Lower leg skin (tissue), 4 donors: ENCODE results near the gene CCDC78. TPM values are rescaled to one million over a fixed set of nuclear protein-coding genes. Genes with fewer than 3 reads are reported as not detected.

Experiments used
- DNase-seq, 2 donors: peaks; one replicate each; pipeline ENCODE4 v3.0.0-alpha.2; 2019; ENCODE audit warnings: low spot score in 2 of 2
- H3K4me3 ChIP-seq: fragments of 200-600 bp; sonication (generic); 2 replicates; pipeline ENCODE4 v1.5.1; 2017; ENCODE audit warnings: mild to moderate bottlenecking, low read depth; ENCODE audit not compliant: poor library complexity, severe bottlenecking
- POLR2A ChIP-seq, 2 donors: fragments of 450-650 bp; IDR thresholded peaks; one replicate each; pipeline ENCODE4 v1.6.1; 2016 to 2017; ENCODE audit warnings: antibody characterized with exemption in 2 of 2, mild to moderate bottlenecking in 1 of 2, moderate library complexity in 1 of 2
- WGBS, 2 donors: methylation state at CpG; one replicate each; pipeline ENCODE4 v1.1.5; 2018; 5-methylcytosine and 5-hydroxymethylcytosine counted together
- intact Hi-C: fragments of 100-400 bp; cut with DNase I; formaldehyde crosslinking; loops from one replicate; pipeline ENCODE4 v1.15.0; 2023; ENCODE audit warnings: low total_unique reads
- total RNA-seq, 4 donors: library from RNA; depleted of rRNA; stranded (reverse); fragments of >200 nt; gene quantifications; one replicate each; pipeline ENCODE4 v1.1.0, GENCODE V29; 2016
- TF ChIP-seq, protein P1 (sequence below), 3 donors: fragments of 450-650 bp; IDR thresholded peaks; one replicate each; pipeline ENCODE4 v1.5.1; 2016; ENCODE audit warnings: antibody characterized with exemption in 3 of 3, mild to moderate bottlenecking in 3 of 3, moderate library complexity in 2 of 3

CCDC78 gene
- total RNA-seq, 4 donors from 2014 or later, result 0.52 to 0.55 TPM; not detected in 2

DNA sequence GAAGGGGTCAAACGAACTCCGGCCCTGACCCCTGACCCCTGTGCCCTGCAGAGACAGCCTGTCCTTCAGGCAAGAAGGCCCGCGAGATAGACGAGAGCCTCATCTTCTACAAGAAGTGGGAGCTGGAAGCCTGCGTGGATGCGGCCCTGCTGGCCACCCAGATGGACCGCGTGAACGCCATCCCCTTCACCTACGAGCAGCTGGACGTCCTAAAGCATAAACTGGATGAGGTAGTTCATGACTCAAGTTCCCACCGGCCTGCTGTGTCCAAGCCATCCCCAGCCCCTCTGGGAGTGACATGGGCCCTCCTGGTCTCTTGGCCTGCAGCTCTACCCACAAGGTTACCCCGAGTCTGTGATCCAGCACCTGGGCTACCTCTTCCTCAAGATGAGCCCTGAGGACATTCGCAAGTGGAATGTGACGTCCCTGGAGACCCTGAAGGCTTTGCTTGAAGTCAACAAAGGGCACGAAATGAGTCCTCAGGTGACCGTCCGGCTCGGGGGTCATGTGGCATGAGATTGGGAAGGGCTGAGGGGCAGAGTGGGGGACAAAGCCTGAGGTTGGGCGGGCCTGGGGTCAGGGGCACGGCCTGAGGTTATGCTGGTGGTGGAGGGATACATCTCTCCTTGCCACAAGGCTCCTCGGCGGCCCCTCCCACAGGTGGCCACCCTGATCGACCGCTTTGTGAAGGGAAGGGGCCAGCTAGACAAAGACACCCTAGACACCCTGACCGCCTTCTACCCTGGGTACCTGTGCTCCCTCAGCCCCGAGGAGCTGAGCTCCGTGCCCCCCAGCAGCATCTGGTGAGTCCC, 40.0 kb upstream of the CCDC78 start:
- 75 to 83% methylated on average over 22 to 29 of the region's 29 CpGs for WGBS, 2 donors
- TF ChIP-seq, protein P1, sequence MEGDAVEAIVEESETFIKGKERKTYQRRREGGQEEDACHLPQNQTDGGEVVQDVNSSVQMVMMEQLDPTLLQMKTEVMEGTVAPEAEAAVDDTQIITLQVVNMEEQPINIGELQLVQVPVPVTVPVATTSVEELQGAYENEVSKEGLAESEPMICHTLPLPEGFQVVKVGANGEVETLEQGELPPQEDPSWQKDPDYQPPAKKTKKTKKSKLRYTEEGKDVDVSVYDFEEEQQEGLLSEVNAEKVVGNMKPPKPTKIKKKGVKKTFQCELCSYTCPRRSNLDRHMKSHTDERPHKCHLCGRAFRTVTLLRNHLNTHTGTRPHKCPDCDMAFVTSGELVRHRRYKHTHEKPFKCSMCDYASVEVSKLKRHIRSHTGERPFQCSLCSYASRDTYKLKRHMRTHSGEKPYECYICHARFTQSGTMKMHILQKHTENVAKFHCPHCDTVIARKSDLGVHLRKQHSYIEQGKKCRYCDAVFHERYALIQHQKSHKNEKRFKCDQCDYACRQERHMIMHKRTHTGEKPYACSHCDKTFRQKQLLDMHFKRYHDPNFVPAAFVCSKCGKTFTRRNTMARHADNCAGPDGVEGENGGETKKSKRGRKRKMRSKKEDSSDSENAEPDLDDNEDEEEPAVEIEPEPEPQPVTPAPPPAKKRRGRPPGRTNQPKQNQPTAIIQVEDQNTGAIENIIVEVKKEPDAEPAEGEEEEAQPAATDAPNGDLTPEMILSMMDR (IDR thresholded peaks at IDR 0.05), result no peak
- TF ChIP-seq POLR2A (IDR thresholded peaks at IDR 0.05), result no peak
- H3K4me3 ChIP-seq, result no peak overlapping the region
- intact Hi-C loops, result no loop called here
- DNase-seq, result no peak

DNA sequence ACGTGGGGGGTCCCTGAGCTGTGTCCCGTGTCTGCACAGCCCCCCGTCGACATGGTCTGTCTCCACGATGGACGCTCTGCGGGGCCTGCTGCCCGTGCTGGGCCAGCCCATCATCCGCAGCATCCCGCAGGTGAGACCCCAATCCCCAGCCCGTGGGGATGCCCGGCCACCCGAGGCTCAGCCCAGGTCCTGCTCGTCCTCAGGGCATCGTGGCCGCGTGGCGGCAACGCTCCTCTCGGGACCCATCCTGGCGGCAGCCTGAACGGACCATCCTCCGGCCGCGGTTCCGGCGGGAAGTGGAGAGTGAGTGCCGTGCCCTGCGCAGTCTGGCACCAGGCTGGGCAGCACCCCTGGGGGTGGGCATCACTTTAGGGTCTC, 39.2 kb upstream of the CCDC78 start:
- TF ChIP-seq, protein P1 (IDR thresholded peaks at IDR 0.05), result no peak
- no peak for TF ChIP-seq POLR2A (IDR thresholded peaks at IDR 0.05)
- no peak for DNase-seq
- H3K4me3 ChIP-seq, result no peak overlapping the region
- intact Hi-C loops, result no loop called here
- WGBS, 2 donors, result 90% methylated on average over 19 to 28 of the region's 29 CpGs

DNA sequence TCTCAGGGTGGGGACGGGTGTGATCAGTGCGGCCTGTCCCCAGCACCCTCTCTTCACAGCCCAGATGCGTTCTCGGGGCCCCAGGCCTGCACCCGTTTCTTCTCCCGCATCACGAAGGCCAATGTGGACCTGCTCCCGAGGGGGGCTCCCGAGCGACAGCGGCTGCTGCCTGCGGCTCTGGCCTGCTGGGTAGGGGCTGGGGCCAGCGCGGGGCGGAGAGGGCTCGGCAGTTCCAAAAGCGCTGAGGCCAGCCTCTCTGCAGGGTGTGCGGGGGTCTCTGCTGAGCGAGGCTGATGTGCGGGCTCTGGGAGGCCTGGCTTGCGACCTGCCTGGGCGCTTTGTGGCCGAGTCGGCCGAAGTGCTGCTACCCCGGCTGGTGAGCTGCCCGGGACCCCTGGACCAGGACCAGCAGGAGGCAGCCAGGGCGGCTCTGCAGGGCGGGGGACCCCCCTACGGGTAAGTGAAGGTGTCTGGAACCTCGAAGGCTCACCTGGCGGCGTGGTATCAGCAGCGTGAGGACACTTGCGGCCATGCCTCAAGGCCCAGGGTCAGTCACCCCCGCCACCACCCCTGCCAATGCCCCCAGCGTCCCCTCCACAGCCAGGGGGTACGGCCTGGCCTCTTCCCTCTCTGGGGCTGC, 38.7 kb upstream of the CCDC78 start:
- H3K4me3 ChIP-seq, result no peak overlapping the region
- 79 to 81% methylated on average over 23 to 27 of the region's 38 CpGs for WGBS, 2 donors
- intact Hi-C loops, result no loop called here
- DNase-seq, result no peak
- TF ChIP-seq, protein P1 (IDR thresholded peaks at IDR 0.05), result no peak
- TF ChIP-seq POLR2A (IDR thresholded peaks at IDR 0.05), result no peak

DNA sequence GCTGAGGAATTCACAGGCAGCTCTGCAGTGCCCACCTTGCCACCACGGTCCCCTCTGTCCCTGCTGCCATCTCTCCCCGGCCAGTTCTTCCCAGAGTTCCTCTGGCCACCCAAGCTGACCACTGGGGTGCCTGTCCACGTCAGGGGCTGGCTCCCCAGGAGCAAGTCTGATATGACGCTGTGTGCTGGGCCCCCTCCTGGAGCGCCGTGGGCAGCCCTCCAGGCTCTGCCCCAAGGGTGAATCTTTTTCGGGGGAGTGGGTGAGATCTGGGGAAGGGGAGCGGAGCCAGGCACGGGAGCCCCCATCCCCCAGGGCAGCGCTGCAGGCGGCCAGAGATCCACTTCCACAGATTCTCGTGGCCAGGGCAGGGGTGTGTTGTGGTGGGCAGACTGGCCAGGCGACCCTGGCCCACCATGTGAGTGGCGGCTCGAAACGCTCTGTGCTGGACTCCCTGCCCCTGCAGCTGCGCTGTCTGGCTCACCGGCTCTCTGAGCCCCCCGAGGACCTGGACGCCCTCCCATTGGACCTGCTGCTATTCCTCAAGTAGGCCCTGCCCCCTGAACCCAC, 38.0 kb upstream of the CCDC78 start:
- intact Hi-C loops, result no loop called here
- DNase-seq, result no peak
- 57 to 63% methylated on average over 9 to 20 of the region's 20 CpGs for WGBS, 2 donors
- TF ChIP-seq, protein P1 (IDR thresholded peaks at IDR 0.05), result no peak
- no peak for TF ChIP-seq POLR2A (IDR thresholded peaks at IDR 0.05)
- no peak overlapping the region for H3K4me3 ChIP-seq

DNA sequence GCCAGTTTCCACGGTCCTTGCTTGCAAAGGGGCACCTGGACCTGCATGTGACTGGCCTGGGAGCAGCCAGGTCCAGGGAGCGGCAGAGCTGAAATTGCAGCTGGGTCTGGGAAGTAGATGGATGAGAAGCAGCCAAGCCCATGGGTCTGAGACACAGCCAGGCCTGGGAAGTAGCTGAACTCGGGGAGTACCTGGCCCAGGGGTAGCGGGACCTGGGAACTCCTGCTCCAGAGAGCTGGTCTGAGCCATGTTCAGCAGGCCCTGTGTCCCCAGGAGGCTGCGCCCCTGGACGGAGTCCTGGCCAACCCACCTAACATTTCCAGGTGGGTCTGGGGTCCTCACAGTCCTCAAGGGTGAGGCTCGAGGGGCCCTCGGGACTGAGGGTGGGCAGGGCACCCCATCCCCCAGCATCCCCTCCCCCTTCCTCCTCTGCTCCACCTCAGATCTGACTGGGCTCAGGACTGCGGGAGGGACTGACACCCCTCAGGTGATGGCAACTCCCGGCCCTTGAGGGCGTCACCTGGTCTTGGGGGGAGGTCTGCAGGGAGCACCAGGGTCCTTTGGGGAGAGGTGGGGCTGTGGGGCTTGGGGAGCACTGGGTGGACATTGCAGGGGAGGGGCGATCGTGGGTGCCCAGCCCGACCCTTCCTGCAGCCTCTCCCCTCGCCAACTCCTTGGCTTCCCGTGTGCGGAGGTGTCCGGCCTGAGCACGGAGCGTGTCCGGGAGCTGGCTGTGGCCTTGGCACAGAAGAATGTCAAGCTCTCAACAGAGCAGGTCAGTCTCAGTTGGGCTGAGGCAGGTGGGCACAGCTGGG, 37.3 kb upstream of the CCDC78 start:
- no peak for DNase-seq
- 62 to 80% methylated on average over 9 to 20 of the region's 21 CpGs for WGBS, 2 donors
- intact Hi-C loops, result no loop called here
- TF ChIP-seq POLR2A (IDR thresholded peaks at IDR 0.05), result no peak
- TF ChIP-seq, protein P1 (IDR thresholded peaks at IDR 0.05), result no peak
- H3K4me3 ChIP-seq, result no peak overlapping the region
